Measurements from ENCODE around the gene ASB1.
"Not testable (repeated sequence)": the region's sequence is repeated elsewhere in the genome, so short reads cannot be mapped to it uniquely, and the experiment has no call there.

The ASB1 gene

DNA sequence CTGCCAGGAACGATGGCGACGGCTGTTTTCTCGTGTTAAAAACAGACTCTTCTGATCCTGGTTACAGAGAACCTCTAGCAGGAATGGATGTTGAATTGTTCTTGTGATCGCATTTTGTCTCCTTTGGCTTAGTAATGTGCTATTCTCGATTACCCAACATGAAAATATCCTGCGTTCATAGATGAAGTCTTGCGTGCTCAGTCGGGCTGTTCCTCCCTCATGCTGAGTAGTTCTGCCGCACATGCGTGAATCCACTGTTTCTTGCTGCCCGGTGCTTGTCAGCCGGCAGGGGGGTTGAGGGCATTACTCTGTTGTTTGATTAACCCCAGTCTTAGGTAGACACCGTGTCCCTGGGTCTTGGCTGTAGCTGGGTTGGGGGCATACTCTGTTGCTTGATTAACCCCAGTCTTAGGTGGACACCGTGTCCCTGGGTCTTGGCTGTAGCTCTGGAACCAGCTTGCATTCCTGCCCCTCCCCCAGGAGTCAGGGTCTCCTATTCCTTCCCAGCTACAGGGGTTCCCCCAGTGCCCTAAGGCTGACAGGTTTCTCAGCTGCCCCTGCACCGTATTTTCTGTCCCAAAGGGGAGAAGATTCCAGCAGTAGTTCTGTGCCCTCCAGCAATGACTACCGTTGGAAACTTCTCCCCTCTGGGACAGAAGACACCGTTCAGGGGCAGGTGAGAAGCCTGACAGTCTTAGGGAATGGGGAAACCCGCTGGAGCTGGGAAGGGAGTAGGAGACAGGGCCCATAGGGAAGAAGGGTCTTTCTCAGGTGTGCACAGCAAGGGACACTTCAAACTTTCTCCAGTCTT, 22.1 kb upstream of the ASB1 start:
- DNase-seq: no peak

- DNase-seq: not testable (repeated sequence)
Measured at GRCh38 chr2:238405217-238405555, 21.5 kb upstream of the ASB1 start.

DNA sequence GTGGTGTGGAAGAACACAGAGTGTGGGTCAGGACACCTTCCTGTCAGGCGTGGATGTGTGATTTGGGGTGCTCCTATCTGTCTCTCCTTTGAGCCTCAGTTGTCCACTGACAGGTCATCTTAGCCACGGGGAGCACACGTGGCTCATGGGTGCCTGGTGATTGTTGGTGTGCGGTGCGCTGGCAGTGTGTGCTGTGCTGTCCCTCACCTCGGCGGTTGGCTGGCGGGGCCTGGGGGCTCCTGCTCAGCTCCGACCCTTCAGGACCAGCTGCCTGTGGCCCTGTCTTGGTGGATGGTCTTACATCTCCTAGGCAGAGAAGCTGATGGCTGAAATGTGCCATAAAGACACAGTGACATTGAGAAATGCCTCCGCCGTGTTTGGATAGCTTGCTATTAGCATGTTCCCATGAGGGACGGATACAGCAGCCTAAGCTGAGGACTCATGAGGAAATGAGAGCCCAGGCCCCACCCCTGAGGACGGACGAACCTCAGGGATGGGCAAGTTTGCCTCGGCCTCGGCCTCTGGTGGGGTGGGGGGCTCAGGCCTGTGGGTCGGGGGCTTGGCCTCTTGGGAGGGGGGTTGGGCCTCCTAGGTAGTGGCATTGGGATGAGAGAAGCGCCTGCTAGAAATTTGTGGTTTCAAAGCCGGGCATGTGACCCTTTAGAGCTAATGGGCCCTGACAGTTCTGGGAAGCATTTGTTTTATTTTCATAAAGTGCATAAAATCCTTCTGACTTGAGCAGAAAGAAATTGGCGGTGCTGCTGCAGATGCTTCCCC, 20.3 kb upstream of the ASB1 start:
- no peak for DNase-seq

GRCh38 chr2:238406998-238407285, 19.8 kb upstream of the ASB1 start:
- DNase-seq: no peak

DNA sequence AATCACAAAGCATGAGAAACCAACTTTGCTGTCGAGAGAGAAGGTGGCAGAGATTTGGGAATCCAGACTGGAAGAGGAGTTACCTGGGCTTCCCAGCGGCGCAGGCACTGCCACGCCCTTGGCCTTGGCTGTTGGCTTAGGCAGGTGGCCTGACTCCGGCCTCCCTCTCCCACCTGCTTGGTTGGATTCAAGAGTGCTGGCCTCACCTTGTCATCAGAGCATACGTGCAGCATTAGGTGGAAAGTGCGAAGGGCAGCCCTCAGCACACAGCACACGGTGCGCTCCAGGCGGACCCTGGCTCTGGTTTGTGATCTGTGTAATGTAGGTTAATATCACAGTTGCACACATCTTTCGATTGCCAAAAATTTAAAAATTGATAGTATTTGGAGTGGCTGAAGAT, 19.2 kb upstream of the ASB1 start:
- no peak for DNase-seq

GRCh38 chr2:238408615-238409340, 17.9 kb upstream of the ASB1 start:
- no peak for DNase-seq

GRCh38 chr2:238409341-238410199, 17.2 kb upstream of the ASB1 start:
- no peak for DNase-seq

GRCh38 chr2:238412067-238412767, 14.5 kb upstream of the ASB1 start:
- DNase-seq: no peak

- no peak for DNase-seq
Measured at GRCh38 chr2:238413368-238413767, 13.4 kb upstream of the ASB1 start.

GRCh38 chr2:238415036-238415764, 11.5 kb upstream of the ASB1 start:
- no peak for DNase-seq

DNA sequence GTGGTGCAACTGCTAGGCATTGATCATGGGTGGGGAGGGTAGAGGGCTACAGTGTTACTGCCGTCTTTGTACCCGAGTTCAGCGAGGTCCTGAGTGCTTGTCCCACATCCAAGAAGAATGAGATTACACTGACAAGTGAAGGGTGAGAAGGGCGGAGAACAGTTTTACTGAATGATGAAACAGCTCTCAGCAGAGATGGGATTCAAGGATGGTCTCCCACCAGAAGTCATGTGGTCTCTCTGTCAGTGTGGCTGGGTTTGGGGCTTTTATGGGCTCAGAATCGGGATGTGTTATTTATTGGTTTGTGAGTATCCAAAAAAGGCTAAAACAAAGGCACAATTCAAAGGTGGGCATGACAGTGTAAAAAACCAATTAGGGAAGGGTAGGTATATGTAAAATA, 10.8 kb upstream of the ASB1 start:
- no peak for DNase-seq

DNA sequence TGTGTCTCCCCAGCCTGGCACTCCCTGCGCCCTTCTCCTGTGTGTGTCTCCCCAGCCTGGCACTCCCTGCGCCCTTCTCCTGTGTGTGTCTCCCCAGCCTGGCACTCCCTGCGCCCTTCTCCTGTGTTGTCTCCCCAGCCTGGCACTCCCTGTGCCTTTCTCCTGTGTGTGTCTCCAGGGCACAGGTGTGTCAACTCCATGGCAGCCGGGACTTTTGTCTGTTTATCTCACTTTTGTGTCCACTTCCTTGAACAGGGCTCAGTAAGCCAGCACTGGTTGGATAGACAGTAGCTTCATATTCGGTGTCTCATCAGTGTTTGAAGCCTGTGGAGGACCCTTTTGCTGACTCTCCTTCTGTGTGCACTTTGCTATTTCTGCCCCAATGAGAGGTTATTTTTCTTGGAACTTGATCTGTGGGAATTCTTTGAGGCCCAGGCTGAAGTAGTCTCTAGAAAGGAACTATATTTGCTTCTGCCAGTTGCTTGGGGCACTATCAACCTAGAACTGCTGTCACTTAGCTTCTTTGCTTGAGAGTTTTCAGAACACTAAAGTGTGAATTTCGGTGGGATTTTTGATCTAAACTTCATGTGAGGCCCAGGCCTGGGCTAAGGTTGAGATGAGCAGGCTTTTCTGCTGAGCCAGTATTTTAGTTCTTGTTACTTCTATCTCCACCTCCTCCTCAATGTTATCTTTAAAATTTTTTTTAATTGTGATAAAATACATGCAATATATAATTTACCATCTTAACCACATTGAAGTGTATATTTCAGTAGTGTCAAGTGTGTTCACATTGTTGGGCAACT, 8.3 kb upstream of the ASB1 start:
- no peak for DNase-seq

GRCh38 chr2:238418999-238419546, 7.7 kb upstream of the ASB1 start:
- no peak for DNase-seq

GRCh38 chr2:238420442-238420841, 6.3 kb upstream of the ASB1 start:
- DNase-seq: no peak

GRCh38 chr2:238420878-238421694, 5.6 kb upstream of the ASB1 start:
- no peak for DNase-seq

DNA sequence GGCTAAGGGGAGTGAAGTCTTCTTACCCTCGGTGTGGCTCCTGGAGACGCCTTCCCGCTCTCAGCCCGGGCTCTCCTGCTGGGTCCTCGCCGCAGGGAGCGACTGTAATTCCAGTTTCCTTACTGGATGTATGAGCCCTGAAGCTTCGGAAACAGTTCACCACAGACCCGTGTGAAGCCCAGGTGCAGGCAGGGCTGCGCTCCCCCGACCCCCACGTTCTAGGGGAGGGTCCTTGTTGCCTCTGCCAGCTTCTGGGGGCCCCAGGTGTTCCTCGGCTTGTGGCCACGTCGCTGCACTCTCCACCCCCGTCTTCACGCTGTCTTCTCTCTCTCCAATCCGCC, 5.1 kb upstream of the ASB1 start:
- DNase-seq: no peak

DNA sequence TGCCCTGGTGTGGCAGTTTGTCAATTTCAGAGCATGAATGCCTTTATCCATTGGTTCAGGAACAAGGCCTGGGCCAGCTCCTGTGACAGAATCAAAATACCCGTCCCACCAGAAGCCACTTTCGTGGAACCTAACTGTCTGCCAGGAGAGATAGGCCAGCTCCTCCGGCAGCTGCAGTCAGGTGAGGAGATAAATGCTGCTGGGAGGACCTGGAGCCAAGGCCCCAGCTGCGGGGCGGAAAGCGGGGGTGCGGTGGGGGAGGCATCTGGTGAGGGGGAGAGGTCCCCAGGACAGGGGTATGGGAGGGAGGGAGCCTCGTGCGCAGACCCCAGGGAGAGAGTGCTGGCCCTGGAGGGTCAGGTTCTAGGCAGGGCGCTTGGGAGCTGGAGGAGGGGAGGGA, 4.4 kb upstream of the ASB1 start:
- no peak for DNase-seq

- DNase-seq: no peak
Measured at GRCh38 chr2:238422940-238423339, 3.8 kb upstream of the ASB1 start.

GRCh38 chr2:238423561-238424312, 3.0 kb upstream of the ASB1 start:
- DNase-seq: no peak
